HG03520 (cell line): ENCODE results near the gene CORO2A.
"Not testable (repeated sequence)": the region's sequence is repeated elsewhere in the genome, so short reads cannot be mapped to it uniquely, and the experiment has no call there.

Source experiments
- ATAC-seq: cut with Tn5 transposase; IDR thresholded peaks from one replicate; pipeline ENCODE4 v1.9.1; 2021; ENCODE audit warnings: mild to moderate bottlenecking, moderate library complexity; ENCODE audit not compliant: unreplicated experiment

Gene CORO2A

GRCh38 chr9:98144076-98144475, 48.4 kb downstream of the CORO2A start:
- ATAC-seq, result no peak

- ATAC-seq, result no peak
These were observed 49.4 kb downstream of the CORO2A start for GRCh38 chr9:98142925-98143481.

DNA sequence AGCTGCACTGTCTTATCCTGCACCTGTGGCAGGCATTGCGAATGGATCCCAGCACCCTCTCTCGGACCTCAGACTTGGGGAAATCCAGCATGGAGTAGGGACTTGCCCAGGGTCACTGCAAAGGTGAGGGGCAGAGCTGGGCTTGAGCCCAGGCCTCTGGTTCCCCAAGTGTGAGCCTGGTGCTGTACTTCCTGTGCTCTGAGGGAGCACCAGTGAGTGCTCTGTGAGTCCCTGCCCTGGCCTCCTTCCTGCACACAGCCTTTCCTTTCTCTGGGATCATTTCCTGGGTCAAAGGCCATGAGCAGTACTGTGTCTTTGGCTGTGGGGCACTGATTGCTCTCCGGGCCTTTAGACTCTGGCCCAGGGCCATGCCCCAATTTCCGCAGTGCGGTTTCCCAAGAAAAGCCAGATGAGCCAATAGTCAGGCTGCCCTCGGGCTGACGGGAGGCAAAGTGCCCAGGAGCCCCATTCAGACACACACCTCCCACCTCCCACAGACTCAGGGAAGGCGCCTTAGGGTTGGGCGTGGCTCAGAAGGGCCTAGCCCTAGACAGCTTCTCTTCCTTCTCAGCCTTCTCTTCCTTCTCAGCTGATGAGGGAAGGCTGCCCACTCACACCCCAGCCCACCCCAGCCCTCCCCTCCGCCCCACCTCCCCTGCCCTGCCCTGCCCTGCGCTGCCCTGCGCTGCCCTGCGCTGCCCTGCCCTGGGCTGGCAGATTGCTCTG, 50.1 kb downstream of the CORO2A start:
- no peak for ATAC-seq

DNA sequence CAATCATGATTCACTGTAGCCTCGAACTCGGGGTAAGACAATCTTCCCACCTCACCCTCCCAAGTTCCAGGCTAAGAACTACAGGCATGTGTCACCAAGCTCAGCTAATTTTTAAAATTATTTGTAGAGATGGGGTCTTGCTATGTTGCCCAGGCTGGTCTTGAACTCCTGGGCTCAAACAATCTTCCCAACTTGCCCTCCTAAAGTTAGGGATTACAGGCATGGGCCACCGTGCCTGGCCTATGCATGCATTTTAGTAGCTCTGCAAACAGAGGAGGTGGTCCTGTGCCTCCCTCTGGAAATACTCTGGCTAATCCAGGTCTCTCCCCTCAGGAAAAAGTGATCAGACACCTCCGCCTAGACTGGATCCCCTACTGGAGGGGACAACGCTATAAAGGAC, 51.9 kb downstream of the CORO2A start:
- no peak for ATAC-seq

DNA sequence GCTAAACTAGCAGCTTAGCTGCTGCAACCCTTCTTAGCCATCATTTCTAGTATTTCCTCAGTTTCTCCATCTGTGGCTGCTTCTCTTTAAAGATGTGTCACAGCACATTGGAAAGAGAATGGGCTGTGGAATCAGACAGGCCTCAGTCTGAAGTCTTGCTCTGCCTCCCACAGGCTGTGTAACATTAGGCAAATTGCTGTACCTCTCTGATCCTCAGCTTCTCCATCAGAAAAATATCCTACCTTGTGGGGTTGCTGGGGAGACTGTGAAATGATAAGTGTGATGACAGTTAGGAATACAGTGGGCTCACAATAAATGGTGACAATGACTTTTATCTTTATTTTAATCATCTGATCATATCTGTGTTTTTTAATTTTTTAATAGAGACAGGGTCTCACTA, 55.9 kb downstream of the CORO2A start:
- ATAC-seq, result no peak

DNA sequence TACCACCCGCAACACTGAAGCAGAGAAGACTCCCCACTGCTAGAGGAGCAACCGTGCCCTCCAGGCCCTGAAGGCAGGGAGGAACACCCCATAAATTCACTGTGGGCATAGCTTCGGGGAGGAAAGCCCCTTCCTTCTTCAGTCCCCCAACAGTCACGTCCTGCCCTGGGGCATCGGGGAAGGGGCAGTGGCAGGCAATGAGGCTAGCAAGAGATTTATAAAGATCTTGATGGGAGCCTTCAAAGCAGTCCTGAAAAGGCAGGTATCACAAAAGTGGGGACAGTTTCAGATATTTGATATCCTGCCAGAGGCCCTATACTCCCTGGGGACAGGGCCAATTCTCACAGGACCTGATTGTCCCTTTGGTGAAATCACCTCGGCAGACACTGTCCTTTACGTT, 56.5 kb downstream of the CORO2A start:
- ATAC-seq, result no peak

DNA sequence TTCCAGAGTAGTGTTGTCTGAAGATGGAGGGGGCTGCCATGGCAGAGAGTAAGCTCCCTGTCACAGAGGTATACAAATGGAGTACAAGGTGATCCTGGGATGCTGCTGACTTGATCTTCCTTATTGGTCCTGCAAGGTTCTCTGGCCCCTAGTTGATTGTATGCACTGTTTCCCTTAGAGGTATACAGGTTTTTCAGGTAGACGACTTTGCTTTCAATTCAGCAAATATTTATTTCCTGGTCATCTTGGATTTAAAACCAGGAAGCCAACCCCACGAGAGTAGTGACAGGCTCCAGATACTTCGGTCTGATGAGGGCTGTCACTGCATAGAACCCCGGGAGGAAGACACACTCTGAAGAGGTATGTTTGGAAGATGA, 56.9 kb downstream of the CORO2A start:
- no peak for ATAC-seq

- no peak for ATAC-seq
These were observed 57.5 kb downstream of the CORO2A start for GRCh38 chr9:98134702-98135557.

DNA sequence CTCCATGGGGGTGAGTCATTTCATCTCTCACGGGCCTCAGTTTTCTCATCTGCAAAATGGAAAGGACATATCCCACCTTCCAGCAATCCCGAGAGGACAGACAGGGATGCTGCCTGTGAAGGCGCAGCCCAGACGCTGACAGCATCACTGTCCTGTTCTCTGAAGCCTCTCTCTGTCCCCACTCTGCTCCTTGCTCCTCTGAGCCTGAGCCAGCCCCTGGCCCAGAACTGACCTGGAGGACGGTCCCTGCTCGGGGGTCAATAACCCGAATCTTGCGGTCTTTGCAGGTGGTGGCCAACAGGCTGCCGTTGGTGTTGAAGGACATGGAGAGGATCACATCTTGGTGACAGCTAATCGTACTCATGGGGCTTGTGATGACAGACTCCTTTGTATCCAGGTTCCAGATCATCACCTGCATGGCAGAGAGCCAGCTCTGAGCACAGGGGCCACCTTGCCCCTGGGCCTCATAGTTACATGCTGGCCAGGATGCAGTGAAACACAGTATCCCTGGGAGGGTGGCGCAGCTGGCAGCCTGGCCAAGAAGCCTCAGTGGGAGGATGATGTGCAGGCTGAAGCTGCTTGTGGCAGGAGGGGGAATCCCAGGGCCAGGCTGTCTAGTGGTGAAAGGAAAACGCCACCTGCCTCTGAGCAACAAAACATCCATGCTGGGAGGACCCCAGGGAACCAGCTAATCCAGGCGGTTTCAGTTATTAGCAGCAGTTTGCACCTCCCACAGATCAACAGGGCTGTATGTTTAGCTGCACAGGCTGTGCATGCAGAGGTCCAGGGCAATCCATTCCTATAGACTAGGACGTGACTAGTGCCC, 59.4 kb downstream of the CORO2A start:
- ATAC-seq, result no peak

DNA sequence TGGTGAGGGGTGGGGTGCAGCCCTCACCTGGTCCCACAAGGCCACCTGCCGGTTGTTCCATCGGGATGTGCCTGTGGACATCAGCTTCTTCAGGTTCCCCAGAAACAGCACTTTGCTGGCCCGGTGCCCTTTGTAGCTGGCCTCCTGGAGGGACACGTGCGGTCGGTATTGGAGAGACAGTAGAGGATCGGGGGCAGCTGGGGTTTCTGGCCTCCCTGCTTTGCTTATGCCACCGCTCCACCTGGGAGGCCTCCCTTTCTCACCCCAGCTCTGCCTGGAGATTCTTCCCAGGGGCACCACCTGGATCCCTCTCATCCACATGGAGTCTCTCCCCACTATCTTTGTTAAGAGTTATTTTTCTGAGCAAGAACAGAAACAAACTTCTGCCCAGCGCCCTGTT, 60.3 kb downstream of the CORO2A start:
- ATAC-seq, result no peak

GRCh38 chr9:98130576-98131228, 61.7 kb downstream of the CORO2A start:
- ATAC-seq, result no peak

DNA sequence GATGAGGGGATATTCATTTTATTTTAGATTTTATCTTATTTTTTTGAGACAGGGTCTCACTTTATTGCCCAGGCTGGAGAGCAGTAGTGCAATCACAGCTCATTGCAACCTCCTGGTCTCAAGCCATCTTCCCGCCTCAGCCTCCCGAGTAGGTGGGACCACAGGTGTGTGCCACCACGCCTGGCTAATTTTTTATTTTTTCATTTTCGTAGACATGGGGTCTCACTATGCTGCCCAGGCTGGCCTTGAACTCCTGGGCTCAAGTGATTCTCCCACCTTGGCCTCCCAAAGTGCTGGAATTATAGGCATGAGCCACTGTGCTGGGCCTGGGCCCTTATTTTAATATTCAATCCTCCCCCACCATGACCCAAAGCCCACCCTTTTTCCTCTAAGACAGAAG, 62.4 kb downstream of the CORO2A start:
- not testable (repeated sequence) for ATAC-seq

- ATAC-seq, result peak; percentile 69
These were observed 63.0 kb downstream of the CORO2A start for GRCh38 chr9:98129451-98129881.

- no peak for ATAC-seq
These were observed 64.1 kb downstream of the CORO2A start for GRCh38 chr9:98128316-98128715.

GRCh38 chr9:98127226-98127625, 65.2 kb downstream of the CORO2A start:
- ATAC-seq, result no peak

- ATAC-seq, result no peak
These were observed 67.6 kb downstream of the CORO2A start for GRCh38 chr9:98124637-98125426.

- not testable (repeated sequence) for ATAC-seq
These were observed 68.3 kb downstream of the CORO2A start for GRCh38 chr9:98124091-98124490.

DNA sequence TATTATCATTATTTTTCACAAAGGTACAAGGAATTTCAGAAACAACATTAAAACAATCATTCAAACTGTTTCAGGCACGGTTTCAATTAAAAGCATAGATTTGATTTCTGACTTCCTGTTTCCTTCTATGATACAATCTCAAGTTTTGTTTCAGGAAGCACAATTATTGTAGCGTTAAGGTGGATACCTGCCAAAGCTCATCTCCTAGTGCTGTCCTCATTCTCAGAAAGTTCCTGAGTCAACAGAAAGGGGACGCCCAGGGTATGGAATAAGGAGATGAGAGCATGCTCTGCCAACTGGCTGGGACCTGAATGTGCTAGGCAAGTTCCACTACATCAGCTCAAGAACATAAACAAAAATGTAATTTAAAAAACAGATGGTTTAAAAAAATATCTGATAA, 71.4 kb downstream of the CORO2A start:
- ATAC-seq, result no peak

- no peak for ATAC-seq
These were observed 72.0 kb downstream of the CORO2A start for GRCh38 chr9:98120476-98120875.
